HUES48 (cell line): ENCODE data around the gene LDB2.
"Not testable (repeated sequence)": the region's sequence is repeated elsewhere in the genome, so short reads cannot be mapped to it uniquely, and the experiment has no call there.

Experiments used
- H3K27ac ChIP-seq: one replicate; pipeline ENCODE4 v1.7.0; 2013; ENCODE audit warnings: low read depth, low read length, inconsistent platforms
- H3K27me3 ChIP-seq: 2 replicates; pipeline ENCODE4 v1.6.1; 2013; ENCODE audit warnings: mild to moderate bottlenecking, low read length; ENCODE audit not compliant: control insufficient read depth, insufficient read depth
- H3K36me3 ChIP-seq: 2 replicates; pipeline ENCODE4 v1.6.1; 2013; ENCODE audit warnings: low read length; ENCODE audit not compliant: control insufficient read depth, insufficient read depth
- H3K4me1 ChIP-seq: 2 replicates; pipeline ENCODE4 v1.6.1; 2013; ENCODE audit warnings: mild to moderate bottlenecking, low read length; ENCODE audit not compliant: control insufficient read depth, insufficient read depth
- H3K4me3 ChIP-seq: 2 replicates; pipeline ENCODE4 v1.5.1; 2013; ENCODE audit warnings: mild to moderate bottlenecking, low read depth, low read length
- H3K9ac ChIP-seq: 2 replicates; pipeline ENCODE4 v1.6.1; 2013; ENCODE audit warnings: mild to moderate bottlenecking, low read depth, low read length, moderate library complexity
- H3K9me3 ChIP-seq: 2 replicates; pipeline ENCODE4 v1.6.1; 2013; ENCODE audit warnings: low read length; ENCODE audit not compliant: control insufficient read depth, insufficient read depth

The LDB2 gene

DNA sequence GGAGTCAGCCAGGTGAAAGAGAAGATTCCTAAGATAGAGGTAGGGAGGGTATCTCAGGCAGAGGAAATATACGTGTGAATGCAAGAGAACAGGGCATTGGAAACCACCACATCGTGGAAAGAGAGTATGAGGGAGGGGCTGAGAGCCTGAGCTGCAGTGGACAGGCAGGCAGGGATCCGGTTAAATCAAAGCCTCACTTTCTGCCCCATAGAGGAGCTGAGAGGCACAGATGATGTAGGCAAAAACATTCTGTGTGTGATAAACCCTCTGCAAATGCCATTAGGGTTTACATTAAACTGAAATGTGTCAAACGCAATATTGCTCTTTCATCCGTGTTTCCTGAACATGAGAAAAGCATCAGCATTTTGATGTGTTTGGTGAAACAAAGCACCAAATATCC is 374.0 kb downstream of the LDB2 start:
- H3K9me3 ChIP-seq: no peaks in the 10 kb centered on the region
- H3K27ac ChIP-seq: no peak overlapping the region
- no peak overlapping the region for H3K9ac ChIP-seq
- H3K4me3 ChIP-seq: no peak overlapping the region
- no peaks in the 10 kb centered on the region for H3K27me3 ChIP-seq
- H3K36me3 ChIP-seq: no peaks in the 10 kb centered on the region
- H3K4me1 ChIP-seq: peaks cover 4% of the 10 kb centered on the region

DNA sequence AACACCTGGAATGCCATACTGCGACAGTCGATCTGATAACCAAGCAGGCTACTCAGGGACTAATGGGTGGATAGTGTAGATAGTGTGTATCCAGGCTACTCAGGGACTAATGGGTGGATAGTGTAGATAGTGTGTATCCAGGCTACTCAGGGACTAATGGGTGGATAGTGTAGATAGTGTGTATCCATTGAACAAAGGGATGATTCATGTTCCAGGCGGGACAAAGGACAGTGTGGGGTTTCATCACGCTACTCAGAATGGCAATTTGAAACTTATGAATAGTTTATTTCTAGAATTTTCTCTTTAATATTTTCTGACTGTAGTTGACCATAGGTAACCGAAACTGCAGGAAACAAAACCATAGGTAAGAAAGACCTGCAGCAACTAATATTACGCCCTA is 374.9 kb downstream of the LDB2 start:
- H3K27me3 ChIP-seq, H3K9me3 ChIP-seq, H3K36me3 ChIP-seq, H3K27ac ChIP-seq, H3K4me3 ChIP-seq, H3K4me1 ChIP-seq, H3K9ac ChIP-seq: not testable (repeated sequence)

DNA sequence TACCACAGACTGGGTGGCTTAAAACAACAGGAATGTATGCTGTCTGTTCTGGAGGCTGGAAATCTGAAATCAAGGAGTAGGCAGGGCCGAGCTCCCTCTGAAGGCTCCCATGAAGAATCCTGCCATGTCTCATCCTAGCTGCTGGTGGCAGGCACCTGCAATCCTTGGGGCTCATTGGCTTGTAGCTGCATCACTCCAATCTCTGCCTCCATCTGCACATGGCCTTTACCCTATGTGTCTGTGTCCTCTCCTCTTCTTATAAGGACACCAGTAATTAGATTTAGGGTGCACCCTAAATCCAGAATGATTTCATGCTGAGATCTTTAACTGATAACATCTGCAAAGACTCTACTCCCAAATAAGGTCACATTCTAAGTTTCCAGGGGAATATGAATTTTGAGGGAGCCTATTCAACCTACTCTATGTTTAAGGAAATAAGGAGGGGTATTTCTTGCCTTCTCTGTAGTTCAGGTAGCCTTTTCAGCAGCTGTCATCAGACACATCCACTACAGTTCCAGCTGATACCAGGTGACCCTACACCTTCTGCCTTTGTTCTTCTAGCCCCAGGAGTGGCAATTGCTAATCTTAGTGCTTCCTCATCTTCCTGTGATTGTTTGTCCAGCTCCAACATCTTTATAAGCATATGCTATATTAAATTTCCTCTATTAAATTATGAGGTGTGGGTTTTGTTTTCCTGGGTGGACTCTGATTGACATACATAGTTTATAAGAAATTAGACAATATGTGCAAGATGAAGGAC is 377.1 kb downstream of the LDB2 start:
- Histone ChIP-seq H3K9ac (no peak overlapping the region), H3K4me3 (no peak overlapping the region), H3K27ac (no peak overlapping the region), H3K36me3 (no peaks in the 10 kb centered on the region), H3K27me3 (no peaks in the 10 kb centered on the region), H3K9me3 (no peaks in the 10 kb centered on the region), H3K4me1 (peaks cover 4% of the 10 kb centered on the region)

DNA sequence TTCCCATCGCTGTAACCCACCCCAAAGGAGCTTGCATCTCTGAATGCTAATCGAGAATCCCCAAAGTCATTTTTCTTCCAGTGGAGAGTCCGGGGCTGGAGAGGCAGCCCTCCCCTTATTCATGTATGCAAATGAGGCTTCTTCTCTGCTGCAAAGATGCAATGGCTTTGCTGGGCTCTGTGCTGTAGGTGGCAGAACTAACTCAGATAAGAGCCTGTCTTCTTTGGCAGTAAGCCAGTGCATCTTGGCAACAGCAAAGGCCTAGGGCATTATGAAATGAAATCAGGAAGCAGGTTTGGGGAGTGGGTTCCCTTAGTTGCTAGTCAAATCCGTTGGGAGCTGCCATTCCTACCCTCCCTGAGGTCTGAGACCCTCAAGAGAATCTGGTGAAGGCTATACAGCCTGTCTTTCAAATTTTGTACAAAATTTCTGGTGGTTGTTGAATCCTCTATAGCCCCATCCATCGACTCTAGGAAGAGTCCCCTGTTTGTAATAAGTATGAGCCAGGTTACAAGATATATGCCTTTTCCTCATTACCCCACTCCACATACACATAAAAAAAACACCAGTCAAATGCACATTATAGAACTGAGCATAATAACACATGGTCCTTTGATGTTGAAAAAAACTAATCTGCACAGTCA is 381.5 kb downstream of the LDB2 start:
- Histone ChIP-seq H3K36me3 (no peaks in the 10 kb centered on the region), H3K9ac (no peak overlapping the region), H3K27ac (no peak overlapping the region), H3K27me3 (no peaks in the 10 kb centered on the region), H3K9me3 (no peaks in the 10 kb centered on the region), H3K4me3 (no peak overlapping the region), H3K4me1 (0 out of 2 replicates have a peak, but pooled peaks cover 9% of the 10 kb centered on the region)

DNA sequence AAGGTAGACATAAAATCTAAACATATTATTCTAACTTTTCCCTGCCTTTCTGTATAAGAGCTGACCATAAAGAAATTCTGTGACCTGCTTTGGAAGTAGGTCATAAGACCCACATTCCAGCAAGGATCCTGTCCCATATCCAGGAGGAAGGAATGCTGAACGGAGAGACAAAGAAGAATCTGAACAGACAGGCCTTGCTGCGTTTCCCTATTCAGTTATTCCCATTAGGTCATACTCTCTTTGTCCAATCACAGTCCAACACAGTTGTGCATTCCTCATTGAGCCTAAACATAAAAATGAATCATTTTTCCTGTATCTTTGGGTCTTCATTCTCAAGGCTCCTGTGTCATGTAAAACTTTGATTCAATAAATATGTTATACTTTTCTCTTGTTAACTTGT is 384.6 kb downstream of the LDB2 start:
- Histone ChIP-seq H3K27ac (no peak overlapping the region), H3K36me3 (peaks cover 11% of the 10 kb centered on the region), H3K4me1 (0 out of 2 replicates have a peak, but pooled peaks cover 9% of the 10 kb centered on the region), H3K9ac (no peak overlapping the region), H3K9me3 (peaks cover 18% of the 10 kb centered on the region), H3K4me3 (no peak overlapping the region), H3K27me3 (no peaks in the 10 kb centered on the region)

DNA sequence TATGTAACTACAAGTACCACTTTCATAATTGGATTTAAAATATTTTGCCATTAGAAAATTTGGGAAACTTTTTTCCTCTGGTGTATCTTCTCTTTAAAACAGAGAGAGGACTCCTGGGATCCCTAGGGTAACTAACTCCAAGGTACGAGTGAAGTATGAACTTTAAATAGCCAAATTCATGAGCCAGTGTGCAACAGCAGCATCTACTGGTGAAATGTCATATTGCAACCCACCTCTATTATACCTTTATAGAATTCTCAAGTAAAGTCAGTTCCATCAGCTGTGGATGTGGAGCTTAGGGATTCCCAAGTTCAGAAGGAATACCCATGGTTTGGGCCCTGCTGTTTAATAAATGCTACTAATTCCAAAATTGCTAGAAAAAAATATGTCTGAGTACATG is 389.5 kb downstream of the LDB2 start:
- H3K9me3 ChIP-seq: peaks cover 19% of the 10 kb centered on the region
- H3K27me3 ChIP-seq: no peaks in the 10 kb centered on the region
- H3K36me3 ChIP-seq: peaks cover 29% of the 10 kb centered on the region
- H3K9ac ChIP-seq: no peak overlapping the region
- 0 out of 2 replicates have a peak, but pooled peaks cover 9% of the 10 kb centered on the region for H3K4me1 ChIP-seq
- no peak overlapping the region for H3K27ac ChIP-seq
- H3K4me3 ChIP-seq: no peak overlapping the region

DNA sequence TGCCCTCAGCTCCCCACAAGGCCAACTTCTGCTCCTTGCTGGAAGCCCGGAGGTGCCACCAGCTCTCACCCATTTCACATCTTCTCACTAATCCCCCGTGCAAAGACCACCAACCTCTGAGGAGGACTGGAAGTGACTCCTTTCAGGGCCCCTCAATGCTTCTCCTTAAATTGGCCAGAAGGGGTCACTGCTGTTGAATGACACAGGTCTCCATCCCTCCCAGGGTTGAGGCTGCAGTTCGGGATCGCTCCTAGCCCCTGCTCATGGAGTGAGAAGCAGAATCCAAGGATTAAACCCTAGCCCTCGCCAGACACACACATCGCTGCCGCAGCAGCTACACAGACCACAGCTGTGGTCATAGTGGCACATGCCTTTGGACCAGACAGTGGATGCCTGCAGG is 392.7 kb downstream of the LDB2 start:
- Histone ChIP-seq H3K27me3 (no peaks in the 10 kb centered on the region), H3K4me3 (no peak overlapping the region), H3K9me3 (peaks cover 19% of the 10 kb centered on the region), H3K27ac (no peak overlapping the region), H3K9ac (no peak overlapping the region), H3K36me3 (peaks cover 29% of the 10 kb centered on the region), H3K4me1 (no peaks in the 10 kb centered on the region)

DNA sequence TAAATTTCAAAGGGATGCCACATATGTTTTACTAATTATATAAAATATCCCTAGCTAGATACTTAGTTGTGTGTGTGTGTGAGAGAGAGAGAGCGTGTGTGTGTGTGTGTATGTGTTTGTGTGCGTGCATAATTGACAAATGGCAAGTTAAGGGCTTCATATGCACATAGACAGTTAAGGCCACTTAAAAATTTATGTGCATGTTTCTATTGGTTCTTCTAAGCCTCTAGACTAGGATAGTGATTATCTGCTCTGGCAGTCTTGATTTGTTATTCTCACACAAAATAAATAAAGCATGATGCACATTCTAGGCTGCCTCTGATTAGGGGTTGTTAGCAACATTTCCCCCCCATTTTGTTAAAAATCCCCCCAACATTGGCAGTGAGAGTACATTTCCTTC is 393.2 kb downstream of the LDB2 start:
- no peaks in the 10 kb centered on the region for H3K4me1 ChIP-seq
- no peak overlapping the region for H3K4me3 ChIP-seq
- peaks cover 15% of the 10 kb centered on the region for H3K9me3 ChIP-seq
- no peaks in the 10 kb centered on the region for H3K27me3 ChIP-seq
- H3K27ac ChIP-seq: no peak overlapping the region
- H3K9ac ChIP-seq: no peak overlapping the region
- H3K36me3 ChIP-seq: peaks cover 26% of the 10 kb centered on the region

DNA sequence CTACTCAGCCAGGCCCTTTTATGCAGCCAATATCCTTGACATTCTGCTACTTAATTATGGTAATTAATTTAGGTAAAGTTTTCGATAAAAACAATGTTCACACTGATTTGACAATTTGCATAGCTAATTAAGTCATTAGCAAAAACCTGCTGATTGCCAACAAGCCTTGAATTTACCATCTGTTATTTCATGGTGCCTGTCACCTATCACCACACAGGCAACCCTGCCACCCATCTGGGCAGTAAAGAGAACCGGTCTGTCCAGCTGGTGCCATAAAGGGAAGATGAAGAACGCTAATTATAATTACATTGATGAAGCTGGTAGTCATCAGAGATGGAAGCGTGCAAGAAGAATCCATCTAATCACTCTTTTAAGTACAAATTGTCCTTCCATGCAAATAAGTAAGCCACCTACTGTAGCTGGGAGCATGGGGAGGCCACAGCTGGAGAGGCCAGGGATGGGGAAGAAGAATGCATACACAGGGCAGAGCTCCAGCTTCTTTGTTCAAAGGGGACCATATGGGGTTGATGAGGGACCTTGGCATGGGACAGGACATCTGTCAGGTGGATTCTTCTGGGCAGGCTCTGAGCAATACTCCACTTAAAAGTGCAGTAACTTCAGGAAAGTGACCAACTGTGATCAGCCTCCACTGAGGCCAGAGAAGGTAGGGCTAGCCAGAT is 394.9 kb downstream of the LDB2 start:
- Histone ChIP-seq H3K27ac (no peak overlapping the region), H3K4me1 (no peaks in the 10 kb centered on the region), H3K4me3 (no peak overlapping the region), H3K9me3 (no peaks in the 10 kb centered on the region), H3K27me3 (no peaks in the 10 kb centered on the region), H3K36me3 (peaks cover 17% of the 10 kb centered on the region; the same call in 1 of the 2 replicates), H3K9ac (no peak overlapping the region)

DNA sequence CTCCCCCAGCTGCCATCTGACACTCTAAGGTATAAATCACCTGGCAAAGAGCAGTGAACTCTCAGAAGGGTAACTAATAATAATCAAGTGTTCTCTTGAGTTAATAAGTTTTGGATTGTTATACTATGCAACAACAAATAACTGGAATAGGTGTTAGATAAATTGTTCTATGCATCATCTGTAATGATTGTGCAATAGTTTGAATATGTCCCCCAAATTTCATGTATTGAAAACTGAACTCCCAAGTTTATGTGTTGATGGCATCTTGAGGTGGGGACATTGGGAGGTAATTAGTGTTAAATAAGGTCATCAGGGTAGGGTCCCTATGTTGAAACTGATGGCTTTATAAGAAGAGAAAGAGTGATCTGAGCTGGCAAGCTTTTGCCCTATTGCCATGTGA is 399.5 kb downstream of the LDB2 start:
- Histone ChIP-seq H3K4me1 (no peaks in the 10 kb centered on the region), H3K36me3 (no peaks in the 10 kb centered on the region), H3K9ac (no peak overlapping the region), H3K9me3 (no peaks in the 10 kb centered on the region), H3K27ac (no peak overlapping the region), H3K4me3 (no peak overlapping the region), H3K27me3 (no peaks in the 10 kb centered on the region)

DNA sequence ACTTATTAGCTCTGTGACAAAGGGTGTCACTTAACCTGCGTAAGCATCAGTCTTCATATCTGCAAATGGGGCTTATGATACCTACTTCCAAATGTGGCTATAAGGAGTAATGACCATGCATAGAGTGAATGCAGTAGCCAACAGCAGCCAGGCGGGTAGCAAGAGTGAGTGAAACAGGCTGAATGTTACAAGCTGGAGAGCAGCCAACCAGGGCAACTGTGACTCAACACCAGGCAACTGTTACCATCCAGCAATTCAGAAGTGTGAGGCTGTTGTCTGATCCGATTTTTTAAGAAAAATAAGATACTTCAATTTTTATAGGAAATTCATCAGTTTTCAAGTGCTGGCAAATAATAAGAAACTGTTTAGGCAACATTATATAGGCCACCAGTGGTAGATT is 401.9 kb downstream of the LDB2 start:
- Histone ChIP-seq H3K9ac (no peak overlapping the region), H3K27ac (no peak overlapping the region), H3K36me3 (no peaks in the 10 kb centered on the region), H3K4me3 (no peak overlapping the region), H3K9me3 (no peaks in the 10 kb centered on the region), H3K4me1 (no peaks in the 10 kb centered on the region), H3K27me3 (no peaks in the 10 kb centered on the region)
